Mucosa of stomach (tissue), 1 donor: ENCODE results near the gene FADS3.

ENCODE experiments used
- H3K27me3 ChIP-seq: one replicate; pipeline ENCODE4 v1.7.0; 2013; ENCODE audit warnings: mild to moderate bottlenecking, low read length; ENCODE audit not compliant: control insufficient read depth, insufficient read depth
- H3K36me3 ChIP-seq: one replicate; pipeline ENCODE4 v1.7.0; 2013; ENCODE audit warnings: low read length; ENCODE audit not compliant: control insufficient read depth, insufficient read depth
- H3K4me1 ChIP-seq: one replicate; pipeline ENCODE4 v1.7.0; 2013; ENCODE audit warnings: mild to moderate bottlenecking, low read length; ENCODE audit not compliant: control insufficient read depth, insufficient read depth
- H3K4me3 ChIP-seq: one replicate; pipeline ENCODE4 v1.7.0; 2013; ENCODE audit warnings: low read length
- H3K9ac ChIP-seq: one replicate; pipeline ENCODE4 v1.7.0; 2013; ENCODE audit warnings: mild to moderate bottlenecking, low read length, moderate library complexity
- H3K9me3 ChIP-seq: one replicate; pipeline ENCODE4 v1.7.0; 2013; ENCODE audit warnings: mild to moderate bottlenecking, low read length, moderate library complexity; ENCODE audit not compliant: control insufficient read depth
- donor health status: Pancreatic carcinoma.

The FADS3 gene

GRCh38 chr11:61841636-61842527 lies 49.5 kb downstream of the FADS3 start:
- Histone ChIP-seq H3K9ac (no peak overlapping the region), H3K9me3 (no peaks in the 10 kb centered on the region), H3K27me3 (no peaks in the 10 kb centered on the region), H3K36me3 (no peaks in the 10 kb centered on the region), H3K4me1 (no peaks in the 10 kb centered on the region), H3K4me3 (no peak overlapping the region)

GRCh38 chr11:61840371-61840770 lies 51.0 kb downstream of the FADS3 start:
- H3K4me1 ChIP-seq, result no peaks in the 10 kb centered on the region
- no peak overlapping the region for H3K4me3 ChIP-seq
- H3K9me3 ChIP-seq, result no peaks in the 10 kb centered on the region
- no peaks in the 10 kb centered on the region for H3K27me3 ChIP-seq
- no peak overlapping the region for H3K9ac ChIP-seq
- H3K36me3 ChIP-seq, result no peaks in the 10 kb centered on the region

GRCh38 chr11:61839742-61840141 lies 51.6 kb downstream of the FADS3 start:
- H3K36me3 ChIP-seq, result no peaks in the 10 kb centered on the region
- no peaks in the 10 kb centered on the region for H3K9me3 ChIP-seq
- H3K9ac ChIP-seq, result no peak overlapping the region

GRCh38 chr11:61838921-61839320 lies 52.4 kb downstream of the FADS3 start:
- Histone ChIP-seq H3K9ac (no peak overlapping the region), H3K9me3 (no peaks in the 10 kb centered on the region), H3K4me3 (no peak overlapping the region), H3K4me1 (no peaks in the 10 kb centered on the region), H3K27me3 (no peaks in the 10 kb centered on the region), H3K36me3 (no peaks in the 10 kb centered on the region)

More at GRCh38 chr11:61839742-61840141, 51.6 kb downstream of the FADS3 start:
- no peaks in the 10 kb centered on the region for H3K27me3 ChIP-seq
- no peaks in the 10 kb centered on the region for H3K4me1 ChIP-seq
- no peak overlapping the region for H3K4me3 ChIP-seq

- H3K4me1 ChIP-seq, result no peaks in the 10 kb centered on the region
- H3K9me3 ChIP-seq, result no peaks in the 10 kb centered on the region
- H3K27me3 ChIP-seq, result peaks cover 2% of the 10 kb centered on the region
- H3K9ac ChIP-seq, result no peak overlapping the region
- no peak overlapping the region for H3K4me3 ChIP-seq
- H3K36me3 ChIP-seq, result no peaks in the 10 kb centered on the region
Measured at GRCh38 chr11:61838501-61838900, 52.8 kb downstream of the FADS3 start.

GRCh38 chr11:61837411-61838005 lies 53.8 kb downstream of the FADS3 start:
- Histone ChIP-seq H3K9ac (no peak overlapping the region), H3K27me3 (peaks cover 3% of the 10 kb centered on the region), H3K4me1 (no peaks in the 10 kb centered on the region), H3K4me3 (no peak overlapping the region), H3K9me3 (no peaks in the 10 kb centered on the region), H3K36me3 (no peaks in the 10 kb centered on the region)

- Histone ChIP-seq H3K27me3 (peaks cover 3% of the 10 kb centered on the region), H3K9ac (no peak overlapping the region), H3K4me3 (no peak overlapping the region), H3K9me3 (no peaks in the 10 kb centered on the region), H3K4me1 (no peaks in the 10 kb centered on the region), H3K36me3 (no peaks in the 10 kb centered on the region)
Measured at GRCh38 chr11:61836193-61836592, 55.2 kb downstream of the FADS3 start.

- no peaks in the 10 kb centered on the region for H3K4me1 ChIP-seq
- no peak overlapping the region for H3K4me3 ChIP-seq
- H3K9ac ChIP-seq, result no peak overlapping the region
- H3K27me3 ChIP-seq, result peaks cover 16% of the 10 kb centered on the region
- H3K9me3 ChIP-seq, result no peaks in the 10 kb centered on the region
- H3K36me3 ChIP-seq, result no peaks in the 10 kb centered on the region
Measured at GRCh38 chr11:61834278-61835048, 56.9 kb downstream of the FADS3 start.

GRCh38 chr11:61833926-61834277 lies 57.4 kb downstream of the FADS3 start:
- Histone ChIP-seq H3K4me1 (no peaks in the 10 kb centered on the region), H3K9ac (no peak overlapping the region), H3K36me3 (no peaks in the 10 kb centered on the region), H3K27me3 (peaks cover 21% of the 10 kb centered on the region), H3K4me3 (no peak overlapping the region), H3K9me3 (no peaks in the 10 kb centered on the region)

- Histone ChIP-seq H3K4me3 (no peak overlapping the region), H3K4me1 (no peaks in the 10 kb centered on the region), H3K36me3 (no peaks in the 10 kb centered on the region), H3K9ac (no peak overlapping the region), H3K9me3 (no peaks in the 10 kb centered on the region), H3K27me3 (peaks cover 26% of the 10 kb centered on the region)
Measured at GRCh38 chr11:61833471-61833870, 57.9 kb downstream of the FADS3 start.

GRCh38 chr11:61832754-61833153 lies 58.6 kb downstream of the FADS3 start:
- H3K27me3 ChIP-seq, result peaks cover 33% of the 10 kb centered on the region
- H3K4me3 ChIP-seq, result no peak overlapping the region
- H3K36me3 ChIP-seq, result no peaks in the 10 kb centered on the region
- no peaks in the 10 kb centered on the region for H3K4me1 ChIP-seq
- H3K9ac ChIP-seq, result no peak overlapping the region
- no peaks in the 10 kb centered on the region for H3K9me3 ChIP-seq

GRCh38 chr11:61832207-61832606 lies 59.1 kb downstream of the FADS3 start:
- H3K27me3 ChIP-seq, result peaks cover 38% of the 10 kb centered on the region
- no peaks in the 10 kb centered on the region for H3K9me3 ChIP-seq
- H3K4me1 ChIP-seq, result no peaks in the 10 kb centered on the region
- H3K4me3 ChIP-seq, result no peak overlapping the region
- no peak overlapping the region for H3K9ac ChIP-seq
- H3K36me3 ChIP-seq, result no peaks in the 10 kb centered on the region
